ENCODE results near the gene FMN1. TPM values are rescaled to one million over a fixed set of nuclear protein-coding genes. Genes with fewer than 3 reads are reported as not detected.

FMN1 gene
- polyA plus RNA-seq, 2 donors: 1.0 to 2.1 TPM

- 80 to 81% methylated on average over 15 of the region's 15 CpGs for WGBS, 2 donors
- no peaks in the 10 kb centered on the region for H3K36me3 ChIP-seq (ENCODE audit: control insufficient read depth in 2 of 2, insufficient read depth in 2 of 2, low read length in 1 of 2)
- H3K4me3 ChIP-seq (ENCODE audit: low read depth in 1 of 2, low read length in 2 of 2): no peak overlapping the region
- H3K27me3 ChIP-seq (ENCODE audit: control insufficient read depth in 1 of 2, insufficient read depth in 2 of 2, low read length in 2 of 2): no peaks in the 10 kb centered on the region
- H3K4me1 ChIP-seq (ENCODE audit: control insufficient read depth in 2 of 2, insufficient read depth in 2 of 2, low read length in 1 of 2): peaks cover 0 to 3% of the 10 kb centered on the region in 2 donors
- H3K9me3 ChIP-seq (ENCODE audit: control insufficient read depth in 2 of 2, insufficient read depth in 1 of 2, low read depth in 1 of 2, low read length in 1 of 2): no peaks in the 10 kb centered on the region
- peak overlapping the region; percentile 69 to 75 for H3K27ac ChIP-seq (ENCODE audit: low read depth in 2 of 2, low read length in 1 of 2)
Measured at GRCh38 chr15:32873284-32874114, 321.0 kb downstream of the FMN1 start.

- no peaks in the 10 kb centered on the region for H3K4me1 ChIP-seq (ENCODE audit: control insufficient read depth in 2 of 2, insufficient read depth in 2 of 2, low read length in 1 of 2)
Measured at GRCh38 chr15:32872621-32873283, 321.8 kb downstream of the FMN1 start.

GRCh38 chr15:32871883-32872282, 322.6 kb downstream of the FMN1 start:
- WGBS, 2 donors: 68 to 74% methylated on average over 2 of the region's 2 CpGs
- no peaks in the 10 kb centered on the region for H3K27me3 ChIP-seq (ENCODE audit: control insufficient read depth in 1 of 2, insufficient read depth in 2 of 2, low read length in 2 of 2)
- H3K9me3 ChIP-seq (ENCODE audit: control insufficient read depth in 2 of 2, insufficient read depth in 1 of 2, low read depth in 1 of 2, low read length in 1 of 2): no peaks in the 10 kb centered on the region
- H3K4me3 ChIP-seq (ENCODE audit: low read depth in 1 of 2, low read length in 2 of 2): no peak overlapping the region
- no peak overlapping the region for H3K27ac ChIP-seq (ENCODE audit: low read depth in 2 of 2, low read length in 1 of 2)
- no peaks in the 10 kb centered on the region for H3K36me3 ChIP-seq (ENCODE audit: control insufficient read depth in 2 of 2, insufficient read depth in 2 of 2, low read length in 1 of 2)
- no peaks in the 10 kb centered on the region for H3K4me1 ChIP-seq (ENCODE audit: control insufficient read depth in 2 of 2, insufficient read depth in 2 of 2, low read length in 1 of 2)

More at GRCh38 chr15:32872621-32873283, 321.8 kb downstream of the FMN1 start:
- H3K4me3 ChIP-seq (ENCODE audit: low read depth in 1 of 2, low read length in 2 of 2): no peak overlapping the region
- no peaks in the 10 kb centered on the region for H3K27me3 ChIP-seq (ENCODE audit: control insufficient read depth in 1 of 2, insufficient read depth in 2 of 2, low read length in 2 of 2)
- H3K27ac ChIP-seq (ENCODE audit: low read depth in 2 of 2, low read length in 1 of 2): peak overlapping the region in 1 of 2 donors; percentile 69
- no peaks in the 10 kb centered on the region for H3K36me3 ChIP-seq (ENCODE audit: control insufficient read depth in 2 of 2, insufficient read depth in 2 of 2, low read length in 1 of 2)
- no peaks in the 10 kb centered on the region for H3K9me3 ChIP-seq (ENCODE audit: control insufficient read depth in 2 of 2, insufficient read depth in 1 of 2, low read depth in 1 of 2, low read length in 1 of 2)
- WGBS, 2 donors: 54 to 59% methylated on average over 5 of the region's 5 CpGs

GRCh38 chr15:32870240-32871033, 324.1 kb downstream of the FMN1 start:
- Histone ChIP-seq H3K9me3 (ENCODE audit: control insufficient read depth in 2 of 2, insufficient read depth in 1 of 2, low read depth in 1 of 2, low read length in 1 of 2) (no peaks in the 10 kb centered on the region), H3K4me3 (ENCODE audit: low read depth in 1 of 2, low read length in 2 of 2) (no peak overlapping the region), H3K27ac (ENCODE audit: low read depth in 2 of 2, low read length in 1 of 2) (peak overlapping the region; percentile 43 to 71), H3K36me3 (ENCODE audit: control insufficient read depth in 2 of 2, insufficient read depth in 2 of 2, low read length in 1 of 2) (no peaks in the 10 kb centered on the region), H3K4me1 (ENCODE audit: control insufficient read depth in 2 of 2, insufficient read depth in 2 of 2, low read length in 1 of 2) (no peaks in the 10 kb centered on the region), H3K27me3 (ENCODE audit: control insufficient read depth in 1 of 2, insufficient read depth in 2 of 2, low read length in 2 of 2) (no peaks in the 10 kb centered on the region)
- 71 to 72% methylated on average over 14 of the region's 14 CpGs for WGBS, 2 donors

- no peaks in the 10 kb centered on the region for H3K4me1 ChIP-seq (ENCODE audit: control insufficient read depth in 2 of 2, insufficient read depth in 2 of 2, low read length in 1 of 2)
- H3K4me3 ChIP-seq (ENCODE audit: low read depth in 1 of 2, low read length in 2 of 2): no peak overlapping the region
- WGBS, 2 donors: 74 to 75% methylated on average over 4 of the region's 4 CpGs
Measured at GRCh38 chr15:32869776-32870175, 324.7 kb downstream of the FMN1 start.

GRCh38 chr15:32867313-32867626, 327.2 kb downstream of the FMN1 start:
- 78 to 79% methylated on average over 9 of the region's 9 CpGs for WGBS, 2 donors

More at GRCh38 chr15:32869776-32870175, 324.7 kb downstream of the FMN1 start:
- no peaks in the 10 kb centered on the region for H3K27me3 ChIP-seq (ENCODE audit: control insufficient read depth in 1 of 2, insufficient read depth in 2 of 2, low read length in 2 of 2)
- H3K9me3 ChIP-seq (ENCODE audit: control insufficient read depth in 2 of 2, insufficient read depth in 1 of 2, low read depth in 1 of 2, low read length in 1 of 2): no peaks in the 10 kb centered on the region
- H3K36me3 ChIP-seq (ENCODE audit: control insufficient read depth in 2 of 2, insufficient read depth in 2 of 2, low read length in 1 of 2): no peaks in the 10 kb centered on the region
- peak overlapping the region in 1 of 2 donors; percentile 32 for H3K27ac ChIP-seq (ENCODE audit: low read depth in 2 of 2, low read length in 1 of 2)

GRCh38 chr15:32866454-32867312, 327.8 kb downstream of the FMN1 start:
- peak overlapping the region in 1 of 2 donors; percentile 48 for H3K27ac ChIP-seq (ENCODE audit: low read depth in 2 of 2, low read length in 1 of 2)
- H3K4me3 ChIP-seq (ENCODE audit: low read depth in 1 of 2, low read length in 2 of 2): no peak overlapping the region
- no peaks in the 10 kb centered on the region for H3K36me3 ChIP-seq (ENCODE audit: control insufficient read depth in 2 of 2, insufficient read depth in 2 of 2, low read length in 1 of 2)
- H3K9me3 ChIP-seq (ENCODE audit: control insufficient read depth in 2 of 2, insufficient read depth in 1 of 2, low read depth in 1 of 2, low read length in 1 of 2): no peaks in the 10 kb centered on the region
- WGBS, 2 donors: 63 to 73% methylated on average over 6 of the region's 6 CpGs
- H3K4me1 ChIP-seq (ENCODE audit: control insufficient read depth in 2 of 2, insufficient read depth in 2 of 2, low read length in 1 of 2): peaks cover 0 to 3% of the 10 kb centered on the region in 2 donors
- no peaks in the 10 kb centered on the region for H3K27me3 ChIP-seq (ENCODE audit: control insufficient read depth in 1 of 2, insufficient read depth in 2 of 2, low read length in 2 of 2)

More at GRCh38 chr15:32867313-32867626, 327.2 kb downstream of the FMN1 start:
- no peaks in the 10 kb centered on the region for H3K27me3 ChIP-seq (ENCODE audit: control insufficient read depth in 1 of 2, insufficient read depth in 2 of 2, low read length in 2 of 2)
- H3K36me3 ChIP-seq (ENCODE audit: control insufficient read depth in 2 of 2, insufficient read depth in 2 of 2, low read length in 1 of 2): no peaks in the 10 kb centered on the region
- H3K9me3 ChIP-seq (ENCODE audit: control insufficient read depth in 2 of 2, insufficient read depth in 1 of 2, low read depth in 1 of 2, low read length in 1 of 2): no peaks in the 10 kb centered on the region
- H3K4me3 ChIP-seq (ENCODE audit: low read depth in 1 of 2, low read length in 2 of 2): no peak overlapping the region
- no peaks in the 10 kb centered on the region for H3K4me1 ChIP-seq (ENCODE audit: control insufficient read depth in 2 of 2, insufficient read depth in 2 of 2, low read length in 1 of 2)
- H3K27ac ChIP-seq (ENCODE audit: low read depth in 2 of 2, low read length in 1 of 2): peak overlapping the region in 1 of 2 donors; percentile 48

GRCh38 chr15:32864841-32865240, 329.7 kb downstream of the FMN1 start:
- H3K9me3 ChIP-seq (ENCODE audit: control insufficient read depth in 2 of 2, insufficient read depth in 1 of 2, low read depth in 1 of 2, low read length in 1 of 2): no peaks in the 10 kb centered on the region
- no peak overlapping the region for H3K4me3 ChIP-seq (ENCODE audit: low read depth in 1 of 2, low read length in 2 of 2)
- WGBS, 2 donors: 84 to 91% methylated on average over 3 of the region's 3 CpGs
- H3K27me3 ChIP-seq (ENCODE audit: control insufficient read depth in 1 of 2, insufficient read depth in 2 of 2, low read length in 2 of 2): no peaks in the 10 kb centered on the region
- H3K4me1 ChIP-seq (ENCODE audit: control insufficient read depth in 2 of 2, insufficient read depth in 2 of 2, low read length in 1 of 2): peaks cover 0 to 3% of the 10 kb centered on the region in 2 donors
- no peaks in the 10 kb centered on the region for H3K36me3 ChIP-seq (ENCODE audit: control insufficient read depth in 2 of 2, insufficient read depth in 2 of 2, low read length in 1 of 2)
- H3K27ac ChIP-seq (ENCODE audit: low read depth in 2 of 2, low read length in 1 of 2): no peak overlapping the region

GRCh38 chr15:32864051-32864450, 330.5 kb downstream of the FMN1 start:
- 81 to 88% methylated on average over 1 of the region's 1 CpG for WGBS, 2 donors
- no peaks in the 10 kb centered on the region for H3K9me3 ChIP-seq (ENCODE audit: control insufficient read depth in 2 of 2, insufficient read depth in 1 of 2, low read depth in 1 of 2, low read length in 1 of 2)
- H3K27me3 ChIP-seq (ENCODE audit: control insufficient read depth in 1 of 2, insufficient read depth in 2 of 2, low read length in 2 of 2): no peaks in the 10 kb centered on the region
- H3K27ac ChIP-seq (ENCODE audit: low read depth in 2 of 2, low read length in 1 of 2): no peak overlapping the region
- peaks cover 0 to 3% of the 10 kb centered on the region in 2 donors for H3K4me1 ChIP-seq (ENCODE audit: control insufficient read depth in 2 of 2, insufficient read depth in 2 of 2, low read length in 1 of 2)
- H3K36me3 ChIP-seq (ENCODE audit: control insufficient read depth in 2 of 2, insufficient read depth in 2 of 2, low read length in 1 of 2): no peaks in the 10 kb centered on the region
- no peak overlapping the region for H3K4me3 ChIP-seq (ENCODE audit: low read depth in 1 of 2, low read length in 2 of 2)

Measured in esophagus (tissue), 2 donors.